AG04450 (cell line): ENCODE results near the gene DLL4. TPM values are rescaled to one million over a fixed set of nuclear protein-coding genes. Genes with fewer than 3 reads are reported as not detected.

Experiments used
- CTCF ChIA-PET: fragments of 300-600, 350-600 bp; formaldehyde crosslinking; extraction: SDS; loops from one replicate; lab custom pipeline; 2022; ENCODE audit warnings: antibody characterized with exemption, inconsistent platforms; lab: Charles Lee
- POLR2A ChIA-PET: fragments of 350-600 bp; formaldehyde crosslinking; extraction: SDS; loops from one replicate; lab custom pipeline; 2021; ENCODE audit warnings: antibody characterized with exemption, inconsistent platforms; lab: Yijun Ruan, JAX
- DNase-seq: peaks from one replicate; pipeline ENCODE4 v3.0.0-alpha.2; 2011; ENCODE audit warnings: low read depth, low spot score
- H3K27ac ChIP-seq: one replicate; pipeline ENCODE4 v1.5.1; 2012; ENCODE audit warnings: low read depth, low read length, control low read depth
- H3K27me3 ChIP-seq: one replicate; pipeline ENCODE4 v1.6.0; 2012; ENCODE audit warnings: low read length; ENCODE audit not compliant: control insufficient read depth, insufficient read depth
- H3K4me3 ChIP-seq: 2 replicates; pipeline ENCODE4 v1.5.1; 2011; ENCODE audit warnings: mild to moderate bottlenecking, low read depth, low read length, control low read depth
- H3K9me3 ChIP-seq: 2 replicates; pipeline ENCODE4 v1.5.1; 2012; ENCODE audit warnings: low read length; ENCODE audit not compliant: control insufficient read depth, insufficient read depth
- CTCF ChIP-seq: IDR thresholded peaks from 2 replicates; pipeline ENCODE4 v1.5.1; 2011; ENCODE audit warnings: low read depth, low read length, control low read depth, inconsistent platforms
- polyA plus RNA-seq: library from polyadenylated mRNA; depleted of rRNA; stranded (reverse); fragments of >200 nt; gene quantifications from 2 replicates; pipeline ENCODE4 v1.2.3, GENCODE V29; 2011

The DLL4 gene
- polyA plus RNA-seq, 1 experiment: 1.5 TPM

- no peak for DNase-seq
- POLR2A ChIA-PET: interaction anchor here (1.7 to 3.1 kb wide), 2 partner anchors 10 to 22 kb away, joined by 7 to 14 read pairs; partner anchors contain the start of gene CHAC1
- no peak overlapping the region for H3K27ac ChIP-seq
- peak overlapping the region; percentile 63 for H3K4me3 ChIP-seq
- CTCF ChIA-PET: interaction anchor here (0.6 to 3.0 kb wide), 7 partner anchors 10 to 114 kb away, joined by 3 to 30 read pairs (median 5); no protein-coding TSS in a partner anchor
- no peak for TF ChIP-seq CTCF
- no peaks in the 10 kb centered on the region; the same call in 1 of the 2 replicates for H3K9me3 ChIP-seq
- peaks cover 26% of the 10 kb centered on the region for H3K27me3 ChIP-seq
Measured at GRCh38 chr15:40931300-40932142, 2.4 kb downstream of the DLL4 start.

GRCh38 chr15:40932156-40932555 lies 3.0 kb downstream of the DLL4 start:
- CTCF ChIA-PET: interaction anchor here (0.6 to 3.0 kb wide), 5 partner anchors 10 to 113 kb away, joined by 3 to 30 read pairs (median 5); no protein-coding TSS in a partner anchor
- DNase-seq: no peak
- Histone ChIP-seq H3K9me3 (no peaks in the 10 kb centered on the region; the same call in 1 of the 2 replicates), H3K27ac (no peak overlapping the region), H3K27me3 (peaks cover 20% of the 10 kb centered on the region), H3K4me3 (no peak overlapping the region)
- TF ChIP-seq CTCF: no peak
- POLR2A ChIA-PET: no interaction called here

- no peak for DNase-seq
Measured at GRCh38 chr15:40932649-40933516, 3.7 kb downstream of the DLL4 start.

GRCh38 chr15:40933517-40933902 lies 4.4 kb downstream of the DLL4 start:
- CTCF ChIA-PET: interaction anchor here (1.2 kb wide), 1 partner anchor 8 kb away, joined by 10 read pairs; no protein-coding TSS in a partner anchor
- Histone ChIP-seq H3K4me3 (no peak overlapping the region), H3K27ac (no peak overlapping the region), H3K27me3 (peaks cover 7% of the 10 kb centered on the region), H3K9me3 (no peaks in the 10 kb centered on the region; the same call in 1 of the 2 replicates)
- POLR2A ChIA-PET: no interaction called here
- DNase-seq: no peak
- TF ChIP-seq CTCF: no peak

More at GRCh38 chr15:40932649-40933516, 3.7 kb downstream of the DLL4 start:
- Histone ChIP-seq H3K4me3 (no peak overlapping the region), H3K27me3 (peaks cover 14% of the 10 kb centered on the region), H3K9me3 (no peaks in the 10 kb centered on the region; the same call in 1 of the 2 replicates), H3K27ac (no peak overlapping the region)
- ChIA-PET POLR2A (no interaction called here), CTCF (interaction anchor here (1.2 kb wide), 1 partner anchor 9 kb away, joined by 10 read pairs; no protein-coding TSS in a partner anchor)
- TF ChIP-seq CTCF: no peak
